Progenitor cell of endocrine pancreas (in vitro differentiated cells): ENCODE results near the gene CNTN1. TPM values are rescaled to one million over a fixed set of nuclear protein-coding genes. Genes with fewer than 3 reads are reported as not detected.

Experiments
- DNase-seq: peaks from one replicate; pipeline ENCODE4 v3.0.0; 2021; ENCODE audit warnings: low spot score; ENCODE audit not compliant: unreplicated experiment
- H3K27ac Mint-ChIP-seq: 2 replicates; pipeline ENCODE4 v1.8.0; 2021; ENCODE audit warnings: mild to moderate bottlenecking, moderate library complexity, mixed read lengths
- H3K27me3 Mint-ChIP-seq: 2 replicates; pipeline ENCODE4 v1.8.0; 2021; ENCODE audit warnings: mixed read lengths
- H3K36me3 Mint-ChIP-seq: 2 replicates; pipeline ENCODE4 v1.8.0; 2022; ENCODE audit warnings: mixed read lengths; ENCODE audit not compliant: insufficient read depth
- H3K4me1 Mint-ChIP-seq: 2 replicates; pipeline ENCODE4 v1.8.0; 2021; ENCODE audit warnings: low read depth, mixed read lengths
- H3K4me3 Mint-ChIP-seq: 2 replicates; pipeline ENCODE4 v1.8.0; 2021; ENCODE audit warnings: low read depth, mild to moderate bottlenecking, moderate library complexity, mixed read lengths
- H3K9me3 Mint-ChIP-seq: 2 replicates; pipeline ENCODE4 v1.8.0; 2021; ENCODE audit warnings: low read depth, mixed read lengths
- total RNA-seq: library from RNA; stranded (reverse); gene quantifications from 2 replicates; pipeline ENCODE4 v1.2.1, GENCODE V29; 2021
- TF ChIP-seq, protein P1 (sequence below): fragments of 200-600 bp; sonication (generic); IDR thresholded peaks from one replicate; pipeline ENCODE4 v1.5.0; 2021; ENCODE audit warnings: antibody characterized with exemption, mild to moderate bottlenecking; ENCODE audit not compliant: unreplicated experiment

Gene CNTN1
- total RNA-seq, 1 donor from 2014 or later = 3.1 TPM

DNA sequence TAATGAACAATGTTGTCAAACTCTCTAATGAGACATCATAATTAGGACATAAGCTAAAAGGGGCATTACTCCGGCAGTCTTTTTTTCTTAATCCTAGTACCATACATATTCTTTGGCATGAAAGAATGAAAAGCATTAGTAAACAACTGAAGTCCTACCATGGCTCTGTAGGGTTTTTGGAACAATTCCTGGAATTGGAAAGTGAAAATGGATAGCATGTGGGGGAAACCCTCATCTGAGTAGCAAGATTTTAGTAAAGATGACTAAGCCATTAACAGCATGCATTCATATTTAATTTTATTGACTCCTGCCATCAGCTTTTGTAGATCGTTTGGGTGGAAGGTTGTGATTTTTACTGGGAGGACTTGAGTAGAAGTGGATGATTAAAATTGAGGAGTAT lies 279.7 kb downstream of the CNTN1 start:
- TF ChIP-seq, protein P1, sequence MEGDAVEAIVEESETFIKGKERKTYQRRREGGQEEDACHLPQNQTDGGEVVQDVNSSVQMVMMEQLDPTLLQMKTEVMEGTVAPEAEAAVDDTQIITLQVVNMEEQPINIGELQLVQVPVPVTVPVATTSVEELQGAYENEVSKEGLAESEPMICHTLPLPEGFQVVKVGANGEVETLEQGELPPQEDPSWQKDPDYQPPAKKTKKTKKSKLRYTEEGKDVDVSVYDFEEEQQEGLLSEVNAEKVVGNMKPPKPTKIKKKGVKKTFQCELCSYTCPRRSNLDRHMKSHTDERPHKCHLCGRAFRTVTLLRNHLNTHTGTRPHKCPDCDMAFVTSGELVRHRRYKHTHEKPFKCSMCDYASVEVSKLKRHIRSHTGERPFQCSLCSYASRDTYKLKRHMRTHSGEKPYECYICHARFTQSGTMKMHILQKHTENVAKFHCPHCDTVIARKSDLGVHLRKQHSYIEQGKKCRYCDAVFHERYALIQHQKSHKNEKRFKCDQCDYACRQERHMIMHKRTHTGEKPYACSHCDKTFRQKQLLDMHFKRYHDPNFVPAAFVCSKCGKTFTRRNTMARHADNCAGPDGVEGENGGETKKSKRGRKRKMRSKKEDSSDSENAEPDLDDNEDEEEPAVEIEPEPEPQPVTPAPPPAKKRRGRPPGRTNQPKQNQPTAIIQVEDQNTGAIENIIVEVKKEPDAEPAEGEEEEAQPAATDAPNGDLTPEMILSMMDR = no peak
- DNase-seq = no peak
- no peaks in the 10 kb centered on the region for H3K9me3 Mint-ChIP-seq
- H3K36me3 Mint-ChIP-seq = no peaks in the 10 kb centered on the region
- no peaks in the 10 kb centered on the region for H3K4me1 Mint-ChIP-seq
- H3K4me3 Mint-ChIP-seq = no peak overlapping the region
- H3K27me3 Mint-ChIP-seq = no peaks in the 10 kb centered on the region
- H3K27ac Mint-ChIP-seq = no peak overlapping the region

DNA sequence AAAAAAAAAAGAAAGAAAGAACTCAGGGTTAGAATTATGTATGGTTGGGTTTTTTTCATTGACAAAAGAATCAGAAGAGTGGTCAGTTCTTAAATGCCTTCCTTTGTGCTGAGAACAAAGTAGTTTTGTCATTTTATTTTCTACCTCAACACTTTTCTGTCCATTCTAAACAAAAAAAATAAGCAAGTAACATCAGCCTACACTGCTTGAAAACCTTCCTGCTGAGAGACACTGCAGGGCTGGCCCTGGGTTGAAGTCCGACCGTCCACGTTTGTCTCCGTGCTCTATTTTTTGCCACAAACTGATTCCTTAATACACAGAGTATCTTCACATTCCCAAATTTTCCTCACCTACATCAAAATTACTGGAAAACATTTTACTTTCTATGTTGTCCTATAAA lies 284.3 kb downstream of the CNTN1 start:
- Mint-ChIP-seq H3K4me3 (no peak overlapping the region), H3K9me3 (no peaks in the 10 kb centered on the region), H3K4me1 (no peaks in the 10 kb centered on the region), H3K27ac (no peak overlapping the region), H3K27me3 (no peaks in the 10 kb centered on the region), H3K36me3 (no peaks in the 10 kb centered on the region)
- no peak for DNase-seq
- TF ChIP-seq, protein P1 = no peak

DNA sequence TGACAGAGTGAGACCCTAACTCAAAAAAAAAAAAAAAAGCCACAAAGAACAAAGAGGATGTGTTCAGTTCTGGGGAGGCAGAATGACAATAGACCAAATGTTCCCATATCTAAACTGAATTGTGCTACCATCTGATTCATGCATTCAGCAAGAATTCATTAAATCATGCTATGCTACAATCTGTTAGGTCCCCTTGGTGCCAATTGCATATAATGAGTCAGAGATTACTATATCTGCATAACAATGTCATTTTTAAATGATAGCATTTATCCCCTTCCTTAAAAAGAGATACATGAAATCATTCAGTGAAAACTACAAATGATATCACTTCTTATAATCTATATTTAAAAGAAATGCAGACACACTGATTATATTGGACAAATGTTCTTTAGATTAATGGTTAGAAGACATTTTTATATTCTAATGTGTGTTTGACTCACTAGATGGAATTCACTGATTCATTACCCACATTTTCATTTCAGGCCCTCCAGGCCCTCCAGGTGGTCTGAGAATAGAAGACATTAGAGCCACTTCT lies 288.3 kb downstream of the CNTN1 start:
- Mint-ChIP-seq H3K36me3 (no peaks in the 10 kb centered on the region), H3K27ac (no peak overlapping the region), H3K4me3 (no peak overlapping the region), H3K27me3 (no peaks in the 10 kb centered on the region), H3K4me1 (no peaks in the 10 kb centered on the region), H3K9me3 (peaks cover 4% of the 10 kb centered on the region)
- no peak for DNase-seq
- TF ChIP-seq, protein P1 = no peak

DNA sequence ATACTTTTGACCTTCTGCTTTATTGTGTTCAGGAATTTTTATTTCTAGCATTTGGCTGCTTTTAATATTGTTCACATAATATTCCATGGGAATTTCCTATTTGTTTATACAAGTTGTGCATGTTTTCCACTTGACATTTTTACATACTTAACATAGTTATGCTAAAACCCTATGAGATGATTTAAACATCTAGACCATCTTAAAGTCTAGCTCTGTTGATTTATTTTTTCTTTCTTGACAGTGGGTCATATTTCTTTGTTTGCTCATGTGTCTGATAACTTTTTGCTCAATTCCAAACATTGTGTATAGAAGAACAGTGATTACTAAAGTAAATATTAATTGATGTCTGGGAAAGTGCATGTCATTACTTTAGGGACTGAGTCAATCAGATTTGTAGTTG lies 293.8 kb downstream of the CNTN1 start:
- Mint-ChIP-seq H3K27ac (no peak overlapping the region), H3K4me3 (no peak overlapping the region), H3K27me3 (no peaks in the 10 kb centered on the region), H3K36me3 (no peaks in the 10 kb centered on the region), H3K4me1 (no peaks in the 10 kb centered on the region), H3K9me3 (peaks cover 8% of the 10 kb centered on the region)
- no peak for DNase-seq
- TF ChIP-seq, protein P1 = no peak

DNA sequence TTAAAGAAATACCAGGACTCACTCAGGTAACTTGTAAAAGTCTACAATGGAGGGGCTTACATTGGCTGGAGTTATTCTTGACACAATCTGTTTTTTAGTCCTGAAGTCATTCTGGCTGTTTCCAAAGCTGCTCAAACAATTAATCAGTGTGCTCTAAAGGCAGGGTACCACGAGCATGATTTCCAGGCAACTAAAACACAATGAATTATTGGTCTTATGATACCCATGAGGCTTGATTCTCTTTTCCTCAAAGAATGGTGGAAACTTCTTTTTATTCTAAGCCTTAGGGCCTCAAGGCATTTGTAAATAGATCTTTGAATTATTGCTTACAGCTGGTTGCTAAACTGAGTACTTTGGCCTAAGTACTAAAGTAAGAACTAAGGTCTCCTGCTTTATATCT lies 296.1 kb downstream of the CNTN1 start:
- Mint-ChIP-seq H3K27me3 (no peaks in the 10 kb centered on the region), H3K27ac (no peak overlapping the region), H3K4me3 (no peak overlapping the region), H3K4me1 (no peaks in the 10 kb centered on the region), H3K9me3 (peaks cover 8% of the 10 kb centered on the region), H3K36me3 (no peaks in the 10 kb centered on the region)
- DNase-seq = no peak
- TF ChIP-seq, protein P1 = no peak
